Limb (tissue), 2 donors: ENCODE measurements around the gene CD81.
A peak's percentile ranks its signal among the peaks of the same experiment; 100 is the strongest.

Experiments
- DNase-seq, 2 donors: peaks; one replicate each; pipeline ENCODE4 v3.0.0-alpha.2; 2016; ENCODE audit errors: extremely low spot score in 2 of 2

Gene CD81

GRCh38 chr11:2434506-2435255, 57.6 kb downstream of the CD81 start:
- no peak for DNase-seq

GRCh38 chr11:2435288-2436012, 58.3 kb downstream of the CD81 start:
- DNase-seq: peak in 1 of 2 donors; percentile 13

DNA sequence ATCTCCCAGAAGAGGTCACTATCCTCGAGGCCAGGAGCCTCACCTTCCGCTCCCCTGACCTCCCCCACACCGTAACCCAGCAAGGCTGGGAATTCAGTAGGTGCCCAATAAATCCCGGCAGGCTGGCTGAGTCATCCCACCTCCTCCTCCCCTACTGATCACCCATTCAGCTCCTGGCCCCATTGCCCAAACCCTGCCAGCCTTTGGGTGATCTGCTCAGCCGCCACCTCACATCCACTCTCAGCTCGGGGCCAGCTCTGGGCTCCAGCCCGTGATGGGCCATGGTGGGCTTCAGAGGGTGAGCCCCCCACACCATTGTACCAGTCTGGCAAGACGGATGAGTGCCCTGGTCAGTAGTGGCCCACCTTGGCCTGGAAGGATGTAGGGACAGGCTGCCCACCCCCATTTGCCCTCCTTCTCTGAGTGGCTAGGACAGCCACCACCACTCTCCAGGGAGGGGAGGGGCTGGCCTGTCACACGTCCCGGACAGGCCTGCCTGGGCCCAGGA, 59.0 kb downstream of the CD81 start:
- DNase-seq: no peak

DNA sequence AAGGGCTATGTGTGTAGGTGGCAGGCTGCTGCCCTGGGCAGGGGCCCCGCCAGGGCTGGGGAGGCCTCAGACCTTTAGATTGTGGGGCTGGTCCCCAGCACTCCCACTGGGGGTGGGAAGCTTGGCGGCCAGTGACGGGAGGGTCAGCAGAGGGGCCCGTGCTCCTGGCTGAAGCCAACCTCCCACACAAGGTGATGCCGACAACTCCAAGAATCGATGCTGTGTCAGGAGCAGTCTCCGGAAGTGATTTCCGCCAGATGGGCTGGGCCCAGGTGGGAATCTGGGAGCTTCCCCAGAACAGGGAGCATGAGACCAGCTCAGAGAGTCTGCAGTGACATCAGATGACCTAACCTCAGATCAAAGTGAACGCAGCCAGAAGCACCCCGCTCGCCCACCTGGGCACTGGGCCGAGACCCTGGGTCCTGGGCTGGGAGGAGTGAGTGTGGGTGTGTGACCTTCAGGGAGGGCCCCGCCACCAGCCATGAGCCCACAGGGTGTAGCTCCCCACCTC, 59.5 kb downstream of the CD81 start:
- DNase-seq: no peak

DNA sequence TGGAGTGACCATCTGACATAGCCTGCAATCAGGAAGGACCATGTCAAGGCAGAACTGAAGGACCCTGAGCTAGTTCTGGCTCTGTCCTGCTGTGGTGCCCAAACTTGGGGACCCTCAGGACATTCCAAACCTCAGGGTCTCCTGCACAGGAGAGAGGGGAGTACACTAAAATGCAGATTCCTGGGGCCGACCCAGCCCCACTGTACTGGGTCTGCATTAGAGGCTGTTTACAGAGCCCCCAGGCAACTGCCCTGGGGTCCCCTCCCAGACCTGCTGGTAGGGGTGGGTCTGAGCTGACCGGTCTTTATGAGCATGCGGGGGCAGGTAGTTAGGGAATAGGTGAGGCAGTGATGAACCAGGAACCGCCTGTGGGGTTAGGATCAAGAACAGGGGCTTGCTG, 60.4 kb downstream of the CD81 start:
- DNase-seq: no peak

GRCh38 chr11:2439820-2440219, 62.7 kb downstream of the CD81 start:
- no peak for DNase-seq

DNA sequence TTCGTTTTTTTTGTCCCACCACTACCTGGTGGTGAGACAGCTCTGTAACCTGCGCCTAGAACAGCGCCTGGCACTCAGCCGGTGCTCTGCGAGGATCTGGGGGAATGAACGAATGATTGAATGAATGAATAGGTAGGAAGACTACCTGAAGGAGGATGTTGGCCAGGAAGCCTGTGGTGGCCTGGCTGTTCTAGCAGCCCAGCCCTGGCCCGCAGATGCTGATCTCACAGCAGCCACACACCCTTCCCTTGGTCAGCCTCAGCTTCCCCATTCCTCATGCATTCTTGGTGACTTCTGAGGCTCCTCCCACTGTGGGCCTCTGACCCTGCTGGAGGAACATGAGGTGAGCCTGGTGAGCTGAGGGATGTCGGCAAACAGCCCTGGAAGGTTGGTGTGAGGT, 63.5 kb downstream of the CD81 start:
- no peak for DNase-seq

GRCh38 chr11:2441171-2441570, 64.1 kb downstream of the CD81 start:
- no peak for DNase-seq

DNA sequence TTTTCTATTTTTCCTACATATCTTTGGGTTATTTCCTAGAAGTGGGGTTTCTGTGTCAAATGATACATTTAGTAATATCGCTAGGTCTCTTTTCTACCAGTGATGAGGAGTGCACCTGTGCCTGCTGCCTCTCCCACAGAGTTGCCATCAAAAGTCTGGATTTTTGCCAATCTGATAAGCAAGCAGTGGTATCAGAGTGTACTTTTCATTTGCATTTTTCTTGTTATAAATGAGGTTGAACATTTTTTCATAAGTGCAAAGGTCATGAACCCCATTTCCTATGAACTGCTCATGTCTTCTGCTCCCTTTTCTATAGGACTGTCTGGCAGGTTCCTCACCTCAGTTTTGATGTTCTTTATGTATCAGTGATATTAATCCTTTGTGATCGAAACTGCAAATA, 65.5 kb downstream of the CD81 start:
- no peak for DNase-seq

- DNase-seq: no peak
Measured at GRCh38 chr11:2443406-2443805, 66.3 kb downstream of the CD81 start.

- DNase-seq: no peak
Measured at GRCh38 chr11:2443881-2444820, 67.0 kb downstream of the CD81 start, which contains the start of gene TRPM5. TSS of gene TRPM5 (minus strand) at chr11:2444514. CDS start at chr11:2423036, 21,478 bp downstream.

- DNase-seq: no peak
Measured at GRCh38 chr11:2444821-2445745, 68.0 kb downstream of the CD81 start, which contains the start of gene KCNQ1. TSS of gene KCNQ1 (plus strand) at chr11:2445008. CDS start at chr11:2445099, 91 bp downstream.

GRCh38 chr11:2445746-2446551, 68.8 kb downstream of the CD81 start:
- no peak for DNase-seq

- DNase-seq: no peak
Measured at GRCh38 chr11:2446590-2447252, 69.6 kb downstream of the CD81 start.
